HEK293 (cell line): Measurements from ENCODE around the gene RXFP4.

ENCODE experiments used
- CTCF ChIA-PET: fragments of 350-600 bp; formaldehyde crosslinking; extraction: SDS; loops from one replicate; lab custom pipeline; 2021; ENCODE audit warnings: antibody characterized with exemption; lab: Yijun Ruan, JAX
- POLR2A ChIA-PET: fragments of 300-600 bp; formaldehyde crosslinking; extraction: SDS; loops from one replicate; lab custom pipeline; 2020; ENCODE audit warnings: antibody characterized with exemption, inconsistent platforms; lab: Yijun Ruan, JAX
- H3K27ac ChIP-seq: fragments of 200-500 bp; sonication (Bioruptor generic); 2 replicates; pipeline ENCODE4 v1.5.1; 2014; ENCODE audit warnings: low read depth, low read length, control low read depth, inconsistent platforms; ENCODE audit errors: extremely low read depth
- H3K36me3 ChIP-seq, 2 experiments: fragments of 200-500 bp in 1 of 2; sonication (Bioruptor generic) in 1 of 2; 1 replicate in 1 of 2; 2 replicates in 1 of 2; pipeline ENCODE4 v1.5.1; 2014 to 2017; ENCODE audit warnings: inconsistent platforms in 2 of 2, low read length in 2 of 2; ENCODE audit not compliant: control insufficient read depth in 2 of 2, insufficient read depth in 1 of 2
- H3K4me1 ChIP-seq: fragments of 200-500 bp; sonication (Bioruptor generic); 2 replicates; pipeline ENCODE4 v1.5.1; 2014; ENCODE audit warnings: mild to moderate bottlenecking, low read length, inconsistent platforms; ENCODE audit not compliant: control insufficient read depth, insufficient read depth
- H3K4me3 ChIP-seq: 2 replicates; pipeline ENCODE4 v1.5.1; 2011; ENCODE audit warnings: low read depth, mild to moderate bottlenecking, control low read depth, low read length, moderate library complexity
- H3K9me3 ChIP-seq: fragments of 200-500 bp; sonication (Bioruptor generic); 2 replicates; pipeline ENCODE4 v1.5.1; 2014; ENCODE audit warnings: low read depth, low read length, inconsistent platforms; ENCODE audit not compliant: control insufficient read depth, insufficient read depth
- ATF2 ChIP-seq: fragments of 450-650 bp; formaldehyde crosslinking; IDR thresholded peaks from 2 replicates; pipeline ENCODE4 v1.5.1; 2016; ENCODE audit warnings: missing biosample characterization, missing genetic modification characterization, low read depth
- CTCF ChIP-seq: fragments of 450-650 bp; formaldehyde crosslinking; IDR thresholded peaks from 2 replicates; pipeline ENCODE4 v1.5.1; 2016; ENCODE audit warnings: missing biosample characterization, missing genetic modification characterization
- GLI4 ChIP-seq: fragments of 450-650 bp; formaldehyde crosslinking; IDR thresholded peaks from 2 replicates; pipeline ENCODE4 v1.5.1; 2016; ENCODE audit warnings: missing biosample characterization, missing genetic modification characterization
- GLIS2 ChIP-seq: fragments of 450-650 bp; formaldehyde crosslinking; IDR thresholded peaks from 2 replicates; pipeline ENCODE4 v1.5.1; 2016; ENCODE audit warnings: missing biosample characterization, missing genetic modification characterization
- MYNN ChIP-seq: fragments of 450-650 bp; formaldehyde crosslinking; IDR thresholded peaks from 2 replicates; pipeline ENCODE4 v1.5.1; 2016; ENCODE audit warnings: missing biosample characterization, missing genetic modification characterization, borderline replicate concordance
- MZF1 ChIP-seq: fragments of 450-650 bp; formaldehyde crosslinking; IDR thresholded peaks from 2 replicates; pipeline ENCODE4 v1.5.1; 2017; ENCODE audit warnings: missing biosample characterization, missing genetic modification characterization, borderline replicate concordance
- PRDM1 ChIP-seq: fragments of 450-650 bp; formaldehyde crosslinking; IDR thresholded peaks from 2 replicates; pipeline ENCODE4; 2016; ENCODE audit warnings: missing biosample characterization, missing genetic modification characterization
- SCRT1 ChIP-seq: fragments of 450-650 bp; formaldehyde crosslinking; IDR thresholded peaks from 2 replicates; pipeline ENCODE4 v1.5.1; 2016; ENCODE audit warnings: missing biosample characterization, missing genetic modification characterization, borderline replicate concordance
- SCRT2 ChIP-seq: fragments of 450-650 bp; formaldehyde crosslinking; IDR thresholded peaks from 2 replicates; pipeline ENCODE4 v1.5.1; 2016; ENCODE audit warnings: missing biosample characterization, missing genetic modification characterization
- TRIM28 ChIP-seq: IDR thresholded peaks from 2 replicates; pipeline ENCODE4 v1.6.1; 2011; ENCODE audit warnings: low read length, control low read depth, borderline replicate concordance
- YY2 ChIP-seq: fragments of 450-650 bp; formaldehyde crosslinking; IDR thresholded peaks from 2 replicates; pipeline ENCODE4 v1.5.1; 2016; ENCODE audit warnings: missing biosample characterization, missing genetic modification characterization
- ZBTB1 ChIP-seq: fragments of 450-650 bp; formaldehyde crosslinking; IDR thresholded peaks from 2 replicates; pipeline ENCODE4 v1.5.1; 2016; ENCODE audit warnings: missing biosample characterization, missing genetic modification characterization
- ZBTB26 ChIP-seq: fragments of 450-650 bp; formaldehyde crosslinking; optimal IDR thresholded peaks from 2 replicates; pipeline ENCODE3; 2016; ENCODE audit warnings: missing biosample characterization, mild to moderate bottlenecking, missing genetic modification characterization
- ZBTB48 ChIP-seq: fragments of 450-650 bp; formaldehyde crosslinking; IDR thresholded peaks from 2 replicates; pipeline ENCODE4 v1.5.1; 2016; ENCODE audit warnings: missing biosample characterization, missing genetic modification characterization
- ZNF214 ChIP-seq: fragments of 450-650 bp; formaldehyde crosslinking; IDR thresholded peaks from 2 replicates; pipeline ENCODE4 v1.5.1; 2017; ENCODE audit warnings: missing biosample characterization, mild to moderate bottlenecking, missing genetic modification characterization, borderline replicate concordance
- ZNF24 ChIP-seq: fragments of 450-650 bp; formaldehyde crosslinking; IDR thresholded peaks from 2 replicates; pipeline ENCODE4 v1.5.1; 2016; ENCODE audit warnings: missing biosample characterization, missing genetic modification characterization
- ZNF366 ChIP-seq: fragments of 450-650 bp; formaldehyde crosslinking; conservative IDR thresholded peaks from 2 replicates; pipeline ENCODE4 v1.5.1; 2016; ENCODE audit warnings: missing biosample characterization, missing genetic modification characterization
- ZNF416 ChIP-seq: fragments of 450-650 bp; formaldehyde crosslinking; IDR thresholded peaks from 2 replicates; pipeline ENCODE4 v1.5.1; 2016; ENCODE audit warnings: missing biosample characterization, missing genetic modification characterization
- ZNF549 ChIP-seq: fragments of 450-650 bp; IDR thresholded peaks from 2 replicates; pipeline ENCODE4 v1.5.1; 2018; ENCODE audit warnings: missing biosample characterization, missing genetic modification characterization, mild to moderate bottlenecking, inconsistent platforms, moderate library complexity
- ZNF561 ChIP-seq: fragments of 450-650 bp; IDR thresholded peaks from 2 replicates; pipeline ENCODE4 v1.5.1; 2018; ENCODE audit warnings: missing biosample characterization, missing genetic modification characterization, borderline replicate concordance
- ZNF629 ChIP-seq: fragments of 450-650 bp; formaldehyde crosslinking; IDR thresholded peaks from 2 replicates; pipeline ENCODE4 v1.5.1; 2017; ENCODE audit warnings: missing biosample characterization, missing genetic modification characterization
- ZNF664 ChIP-seq: fragments of 450-650 bp; formaldehyde crosslinking; IDR thresholded peaks from 2 replicates; pipeline ENCODE4 v1.5.1; 2016; ENCODE audit warnings: missing biosample characterization, missing genetic modification characterization
- ZSCAN5A ChIP-seq: fragments of 450-650 bp; formaldehyde crosslinking; IDR thresholded peaks from 2 replicates; pipeline ENCODE4 v1.5.1; 2016; ENCODE audit warnings: missing biosample characterization, missing genetic modification characterization
- TF ChIP-seq, protein P1 (sequence below): fragments of 450-650 bp; formaldehyde crosslinking; IDR thresholded peaks from 2 replicates; pipeline ENCODE4 v1.5.1; 2016; ENCODE audit warnings: missing biosample characterization, missing genetic modification characterization

The RXFP4 gene

DNA sequence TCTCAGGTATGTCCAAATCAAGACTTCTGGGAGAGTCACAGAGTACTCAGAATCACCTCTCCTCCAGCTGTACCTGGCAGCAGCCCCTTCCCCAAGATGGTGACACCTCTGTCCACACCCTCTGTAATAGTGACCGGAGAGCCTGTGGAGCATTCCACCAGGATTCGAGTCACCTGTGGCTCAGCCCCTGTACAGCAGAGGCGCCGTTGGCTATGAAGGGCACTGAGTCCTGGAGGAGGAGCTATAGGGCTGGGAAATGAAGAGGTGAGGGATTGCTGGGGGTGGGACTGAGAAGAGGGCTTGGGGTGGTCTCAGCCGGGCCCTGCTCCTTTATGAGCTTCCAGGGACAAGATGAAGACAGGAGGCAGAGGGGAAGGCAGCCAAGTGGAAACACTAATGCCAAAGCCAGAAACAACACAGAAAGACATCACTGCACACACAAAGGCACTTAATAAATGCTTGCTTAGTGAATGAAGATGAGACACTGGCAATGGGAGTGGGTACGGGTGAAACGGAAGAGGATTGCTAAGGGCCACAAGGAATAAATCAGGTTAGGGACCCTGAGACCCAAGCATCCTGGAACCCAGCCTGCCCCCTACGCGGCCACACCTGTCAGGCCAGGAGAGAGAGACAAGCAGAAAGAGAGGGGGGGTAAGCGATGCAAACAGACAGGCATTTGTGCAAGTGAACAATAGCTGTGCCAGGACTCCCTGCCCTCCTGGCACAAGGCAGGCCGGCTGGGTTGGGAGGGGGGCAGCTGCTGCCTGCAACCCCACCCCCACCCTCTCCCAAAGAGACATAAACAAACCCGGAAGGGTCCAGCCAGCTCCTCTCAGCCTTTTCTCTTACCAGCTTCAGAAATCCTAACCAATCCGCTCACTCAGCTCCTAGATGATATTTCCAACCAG, 33.0 kb downstream of the RXFP4 start:
- H3K4me1 ChIP-seq, result peaks cover 25% of the 10 kb centered on the region
- H3K36me3 ChIP-seq, result peaks cover 0 to 12% of the 10 kb centered on the region in 2 experiments; a peak in 2 of 3 replicates
- TF ChIP-seq CTCF (peak; percentile 43; the same call in 1 of the 2 replicates), SCRT1 (peak; percentile 33; the same call in 1 of the 2 replicates), SCRT2 (tag by site-specific recombination) (peak; percentile 61), TRIM28 (no peak), ZNF629 (tag by site-specific recombination) (no peak), ZSCAN5A (tag by site-specific recombination) (no peak), YY2 (tag by site-specific recombination) (no peak), ZBTB1 (no peak), ZNF416 (no peak), ZNF561 (tag by site-specific recombination) (no peak), ZNF549 (tag by site-specific recombination) (no peak)
- TF ChIP-seq, protein P1, sequence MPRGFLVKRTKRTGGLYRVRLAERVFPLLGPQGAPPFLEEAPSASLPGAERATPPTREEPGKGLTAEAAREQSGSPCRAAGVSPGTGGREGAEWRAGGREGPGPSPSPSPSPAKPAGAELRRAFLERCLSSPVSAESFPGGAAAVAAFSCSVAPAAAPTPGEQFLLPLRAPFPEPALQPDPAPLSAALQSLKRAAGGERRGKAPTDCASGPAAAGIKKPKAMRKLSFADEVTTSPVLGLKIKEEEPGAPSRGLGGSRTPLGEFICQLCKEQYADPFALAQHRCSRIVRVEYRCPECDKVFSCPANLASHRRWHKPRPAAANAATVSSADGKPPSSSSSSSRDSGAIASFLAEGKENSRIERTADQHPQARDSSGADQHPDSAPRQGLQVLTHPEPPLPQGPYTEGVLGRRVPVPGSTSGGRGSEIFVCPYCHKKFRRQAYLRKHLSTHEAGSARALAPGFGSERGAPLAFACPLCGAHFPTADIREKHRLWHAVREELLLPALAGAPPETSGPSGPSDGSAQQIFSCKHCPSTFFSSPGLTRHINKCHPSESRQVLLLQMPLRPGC (tag by site-specific recombination), result no peak
- no peak overlapping the region for H3K4me3 ChIP-seq
- ChIA-PET CTCF (interaction anchor here (1.1 to 4.7 kb wide), 6 partner anchors 15 to 653 kb away, joined by 3 to 45 read pairs (median 4); no protein-coding TSS in a partner anchor), POLR2A (interaction anchor here (0.5 to 1.4 kb wide), 5 partner anchors 9 to 37 kb away, joined by 3 to 8 read pairs (median 4); no protein-coding TSS in a partner anchor)
- H3K27ac ChIP-seq, result no peak overlapping the region; the same call in 1 of the 2 replicates
- H3K9me3 ChIP-seq, result no peaks in the 10 kb centered on the region

GRCh38 chr1:155975375-155976061, 34.1 kb downstream of the RXFP4 start:
- H3K27ac ChIP-seq, result peak overlapping the region; percentile 97
- peaks cover 32% of the 10 kb centered on the region for H3K4me1 ChIP-seq
- H3K9me3 ChIP-seq, result no peaks in the 10 kb centered on the region
- ChIA-PET POLR2A (interaction anchor here (0.5 to 4.4 kb wide), 10 partner anchors 8 to 41 kb away, joined by 3 to 28 read pairs (median 4); partner anchors contain the start of genes KHDC4 and RXFP4), CTCF (interaction anchor here (0.5 to 4.7 kb wide), 10 partner anchors 9 to 652 kb away, joined by 3 to 45 read pairs (median 4); no protein-coding TSS in a partner anchor)
- H3K4me3 ChIP-seq, result peak overlapping the region; percentile 91
- TF ChIP-seq ZBTB48 (tag by site-specific recombination) (peak; percentile 91), ZBTB26 (tag by site-specific recombination) (no peak), ATF2 (tag by site-specific recombination) (no peak), GLIS2 (peak; percentile 54; the same call in 1 of the 2 replicates), ZNF24 (tag by site-specific recombination) (no peak), ZNF214 (tag by site-specific recombination) (no peak), ZNF664 (tag by site-specific recombination) (no peak), MZF1 (no peak), MYNN (no peak), PRDM1 (tag by site-specific recombination) (peak; percentile 92), ZNF366 (tag by site-specific recombination) (peak; percentile 78), GLI4 (no peak)
- peaks cover 0 to 9% of the 10 kb centered on the region in 2 experiments; a peak in 2 of 3 replicates for H3K36me3 ChIP-seq
